GM13977 (cell line): ENCODE measurements around the gene FAM124A.

ENCODE experiments used
- DNase-seq: peaks from one replicate; pipeline ENCODE4 v3.0.0; 2012; ENCODE audit warnings: low spot score
- CTCF ChIP-seq: IDR thresholded peaks from 2 replicates; pipeline ENCODE4 v1.5.1; 2012; ENCODE audit warnings: mild to moderate bottlenecking, control low read depth; ENCODE audit not compliant: insufficient read depth; ENCODE audit errors: extremely low read depth, missing control alignments
- in situ Hi-C: fragments of 300-500 bp; cut with MboI; formaldehyde crosslinking; loops from one replicate; pipeline ENCODE4 v1.12.0; 2022; ENCODE audit warnings: low sequenced_read_pairs, low pct_unique_long_range_greater_than_20kb, mixed read lengths, inconsistent platforms; ENCODE audit not compliant: unreplicated experiment

The FAM124A gene

GRCh38 chr13:51270623-51271415 is 48.6 kb downstream of the FAM124A start:
- no peak for TF ChIP-seq CTCF
- DNase-seq, result no peak
- in situ Hi-C loops, result no loop called here

- in situ Hi-C loops, result no loop called here
- DNase-seq, result no peak
- no peak for TF ChIP-seq CTCF
Measured at GRCh38 chr13:51271528-51272085, 49.4 kb downstream of the FAM124A start.

DNA sequence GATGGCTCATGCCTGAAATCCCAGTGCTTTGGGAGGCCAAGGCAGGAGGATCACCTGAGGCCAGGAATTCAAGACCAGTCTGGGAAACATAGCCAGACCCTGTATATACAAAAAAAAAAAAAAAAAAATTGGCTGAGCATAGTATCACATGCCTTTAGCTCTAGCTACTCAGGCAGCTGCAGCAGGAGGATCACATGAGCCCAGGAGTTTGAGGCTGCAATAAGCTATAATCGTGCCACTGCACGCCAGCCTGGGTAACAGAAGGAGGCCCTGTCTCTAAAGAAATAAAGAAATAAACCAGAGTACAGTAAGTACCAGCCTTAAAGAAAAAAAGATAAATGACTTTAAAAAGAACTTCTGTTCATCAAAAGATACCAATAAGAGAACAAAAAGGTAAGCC is 52.9 kb downstream of the FAM124A start:
- in situ Hi-C loops, result no loop called here
- no peak for DNase-seq
- no peak for TF ChIP-seq CTCF

- TF ChIP-seq CTCF, result no peak
- in situ Hi-C loops, result no loop called here
- no peak for DNase-seq
Measured at GRCh38 chr13:51276636-51277035, 54.4 kb downstream of the FAM124A start.

DNA sequence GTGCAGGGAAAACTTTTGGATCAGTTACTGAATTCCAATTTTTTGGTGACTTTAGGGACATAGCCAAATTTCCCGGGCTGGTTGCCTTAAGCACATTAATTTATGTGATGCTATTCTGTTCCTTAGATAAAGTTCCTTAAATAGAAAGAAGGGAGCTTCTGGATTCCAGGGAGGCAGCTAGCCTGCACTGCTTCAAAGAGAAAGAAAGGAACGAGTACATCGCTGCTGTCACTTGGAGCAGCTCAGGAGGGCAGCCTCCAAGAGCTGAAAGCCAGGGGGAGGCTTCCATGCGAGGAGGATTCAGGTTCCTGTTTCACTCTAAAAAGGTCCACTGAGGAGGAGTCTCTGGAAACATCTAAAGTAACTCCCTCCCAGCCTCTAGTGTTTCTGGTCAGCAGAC is 55.7 kb downstream of the FAM124A start:
- no peak for DNase-seq
- in situ Hi-C loops, result no loop called here
- TF ChIP-seq CTCF, result no peak

DNA sequence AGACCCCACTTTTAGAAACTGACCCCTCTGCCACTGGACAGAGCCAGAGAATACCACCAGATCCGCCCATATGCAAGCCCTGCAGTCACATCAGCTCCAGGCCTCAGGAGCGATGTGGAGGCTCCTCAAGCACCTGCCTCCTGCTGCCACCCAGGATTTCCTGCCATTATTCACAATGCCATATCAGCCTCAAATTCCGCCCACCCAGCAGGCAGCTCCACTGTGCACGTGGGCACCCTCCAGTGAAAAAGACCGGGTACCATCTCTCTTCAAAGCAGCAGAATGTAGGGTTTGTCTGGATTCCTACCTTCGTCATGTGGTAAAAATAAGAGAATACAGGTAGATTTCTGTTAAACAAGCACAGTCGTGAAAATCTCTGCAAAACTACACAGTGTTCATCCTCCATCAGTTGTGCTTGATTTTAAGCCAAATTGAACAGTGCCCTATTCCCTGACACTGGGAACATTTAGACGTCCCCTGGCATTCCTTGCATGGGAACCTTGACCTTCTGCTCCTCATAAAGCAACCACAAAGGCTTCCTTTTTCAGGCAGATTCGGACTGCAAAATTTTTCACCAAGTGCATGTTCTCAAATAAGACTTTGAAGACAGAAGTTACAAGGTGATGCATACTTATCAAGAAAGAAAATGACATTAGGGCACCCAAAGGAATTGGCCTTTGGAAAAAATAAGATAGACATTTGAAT is 56.4 kb downstream of the FAM124A start:
- in situ Hi-C loops, result no loop called here
- no peak for DNase-seq
- TF ChIP-seq CTCF, result no peak
